IMR-90 (cell line): ENCODE measurements around the gene SEC22A. TPM values are rescaled to one million over a fixed set of nuclear protein-coding genes. Genes with fewer than 3 reads are reported as not detected.

ENCODE experiments used
- ATAC-seq: fragments of 200-7000 bp; cut with Tn5 transposase; 2 replicates; pipeline ENCODE4 v1.9.1; 2020; ENCODE audit warnings: low read depth, mild to moderate bottlenecking, moderate library complexity
- BruUV-seq: library from RNA; stranded (reverse); fragments of 400-500 nt; replicated peaks from 2 replicates; lab custom pipeline; 2021; lab: Mats Ljungman, UMichigan
- CTCF ChIA-PET: fragments of 300-600 bp; formaldehyde crosslinking; extraction: SDS; loops from one replicate; lab custom pipeline; 2021; ENCODE audit warnings: antibody characterized with exemption; lab: Yijun Ruan, JAX
- POLR2A ChIA-PET: fragments of 300-600 bp; sonication (Branson Sonifier 250); formaldehyde crosslinking; loops from one replicate; lab custom pipeline; 2022; ENCODE audit warnings: antibody characterized with exemption; ENCODE audit not compliant: unreplicated experiment; lab: Charles Lee
- DNase-seq: peaks from one replicate; pipeline ENCODE4 v3.0.0; 2013
- H2AFZ ChIP-seq: replicated peaks from 2 replicates; pipeline ENCODE3; 2013; ENCODE audit warnings: low read length, mild to moderate bottlenecking; ENCODE audit not compliant: poor library complexity
- H2AK5ac ChIP-seq: 2 replicates; pipeline ENCODE4 v1.6.1; 2013; ENCODE audit warnings: low read depth, low read length, inconsistent platforms
- H2AK9ac ChIP-seq: replicated peaks from 2 replicates; pipeline ENCODE3; 2013; ENCODE audit warnings: mild to moderate bottlenecking, low read depth, low read length, moderate library complexity; ENCODE audit not compliant: poor library complexity
- H2BK120ac ChIP-seq: 2 replicates; pipeline ENCODE4 v1.6.1; 2013; ENCODE audit warnings: low read depth, low read length, inconsistent platforms
- H2BK15ac ChIP-seq: 3 replicates; pipeline ENCODE4 v1.6.1; 2013; ENCODE audit warnings: low read depth, low read length, inconsistent platforms
- H2BK20ac ChIP-seq: 2 replicates; pipeline ENCODE4 v1.6.1; 2013; ENCODE audit warnings: low read depth, mild to moderate bottlenecking, inconsistent platforms, low read length, moderate library complexity
- H2BK5ac ChIP-seq: 2 replicates; pipeline ENCODE4 v1.6.1; 2013; ENCODE audit warnings: mild to moderate bottlenecking, low read depth, low read length, inconsistent platforms; ENCODE audit not compliant: poor library complexity, severe bottlenecking
- H3K14ac ChIP-seq: replicated peaks from 2 replicates; pipeline ENCODE4 v1.6.1; 2013; ENCODE audit warnings: low read depth, low read length, inconsistent platforms
- H3K18ac ChIP-seq: 2 replicates; pipeline ENCODE4 v1.6.1; 2013; ENCODE audit warnings: low read depth, low read length, control low read depth
- H3K23ac ChIP-seq: 2 replicates; pipeline ENCODE4 v1.6.1; 2013; ENCODE audit warnings: low read depth, low read length, inconsistent platforms
- H3K27ac ChIP-seq: 2 replicates; pipeline ENCODE4 v1.5.1; 2013; ENCODE audit warnings: mild to moderate bottlenecking, control low read depth, low read length; ENCODE audit not compliant: insufficient read depth
- H3K27me3 ChIP-seq: 2 replicates; pipeline ENCODE4 v1.6.1; 2013; ENCODE audit warnings: low read length; ENCODE audit not compliant: control insufficient read depth, insufficient read depth
- H3K36me3 ChIP-seq: 2 replicates; pipeline ENCODE4 v1.6.1; 2013; ENCODE audit warnings: low read length, mixed read lengths; ENCODE audit not compliant: control insufficient read depth, insufficient read depth
- H3K4ac ChIP-seq: 2 replicates; pipeline ENCODE4 v1.6.1; 2013; ENCODE audit warnings: low read depth, low read length, inconsistent platforms
- H3K4me1 ChIP-seq: 2 replicates; pipeline ENCODE4 v1.6.1; 2013; ENCODE audit warnings: low read length, mixed read lengths; ENCODE audit not compliant: control insufficient read depth, insufficient read depth
- H3K4me2 ChIP-seq: 2 replicates; pipeline ENCODE4 v1.6.1; 2013; ENCODE audit warnings: low read depth, mild to moderate bottlenecking, control low read depth, low read length, moderate library complexity
- H3K4me3 ChIP-seq: 2 replicates; pipeline ENCODE4 v1.5.1; 2013; ENCODE audit warnings: low read depth, mild to moderate bottlenecking, control low read depth, low read length, moderate library complexity; ENCODE audit not compliant: insufficient read depth
- H3K56ac ChIP-seq: 2 replicates; pipeline ENCODE4 v1.6.1; 2013; ENCODE audit warnings: low read length, inconsistent platforms; ENCODE audit not compliant: insufficient read depth; ENCODE audit errors: extremely low read depth
- H3K79me1 ChIP-seq, 2 experiments: 2 replicates each; pipeline ENCODE4 v1.6.1; 2013; ENCODE audit warnings: low read length in 2 of 2, inconsistent platforms in 1 of 2, low read depth in 1 of 2
- H3K9ac ChIP-seq: 2 replicates; pipeline ENCODE4 v1.6.1; 2013; ENCODE audit warnings: low read depth, low read length, control low read depth
- H3K9me1 ChIP-seq: 2 replicates; pipeline ENCODE4 v1.6.1; 2013; ENCODE audit warnings: low read length, inconsistent platforms; ENCODE audit not compliant: insufficient read depth
- H3K9me3 ChIP-seq: 2 replicates; pipeline ENCODE4 v1.6.1; 2013; ENCODE audit warnings: low read length; ENCODE audit not compliant: control insufficient read depth, insufficient read depth
- H4K20me1 ChIP-seq: 2 replicates; pipeline ENCODE4 v1.6.1; 2013; ENCODE audit warnings: low read length, inconsistent platforms; ENCODE audit not compliant: insufficient read depth
- H4K5ac ChIP-seq: 2 replicates; pipeline ENCODE4 v1.6.1; 2013; ENCODE audit warnings: mild to moderate bottlenecking, low read depth, low read length, control low read depth
- H4K8ac ChIP-seq, 2 experiments: 2 replicates each; pipeline ENCODE4 v1.6.1; 2013; ENCODE audit warnings: low read depth in 2 of 2, low read length in 2 of 2, control low read depth in 1 of 2, inconsistent platforms in 1 of 2
- H4K91ac ChIP-seq: 2 replicates; pipeline ENCODE4 v1.6.1; 2013; ENCODE audit warnings: low read depth, low read length, inconsistent platforms; ENCODE audit not compliant: insufficient read depth
- BHLHE40 ChIP-seq: fragments of 150-350 bp; IDR thresholded peaks from 2 replicates; pipeline ENCODE4 v1.6.1; 2016; ENCODE audit warnings: mild to moderate bottlenecking, low read depth, low read length
- CEBPB ChIP-seq: IDR thresholded peaks from 2 replicates; pipeline ENCODE4 v1.6.1; 2012; ENCODE audit warnings: low read depth, low read length, improper control_type of control experiment
- CHD1 ChIP-seq: IDR thresholded peaks from 2 replicates; pipeline ENCODE4 v1.6.1; 2012; ENCODE audit warnings: low read depth, low read length, improper control_type of control experiment
- FOS ChIP-seq: fragments of 150-350 bp; IDR thresholded peaks from 2 replicates; pipeline ENCODE4 v1.6.1; 2016; ENCODE audit warnings: low read depth, low read length
- MAFK ChIP-seq: IDR thresholded peaks from 2 replicates; pipeline ENCODE4 v1.6.1; 2012; ENCODE audit warnings: low read depth, low read length, improper control_type of control experiment
- MAZ ChIP-seq: IDR thresholded peaks from 2 replicates; pipeline ENCODE4 v1.6.1; 2012; ENCODE audit warnings: low read depth, mild to moderate bottlenecking, low read length, improper control_type of control experiment, moderate library complexity, borderline replicate concordance
- MXI1 ChIP-seq: IDR thresholded peaks from 2 replicates; pipeline ENCODE4 v1.6.1; 2012; ENCODE audit warnings: low read depth, mild to moderate bottlenecking, low read length, moderate library complexity, borderline replicate concordance
- NFE2L2 ChIP-seq: fragments of 150-350 bp; IDR thresholded peaks from 2 replicates; pipeline ENCODE4 v1.6.1; 2016; ENCODE audit warnings: low read depth, mild to moderate bottlenecking, low read length
- RCOR1 ChIP-seq: IDR thresholded peaks from 2 replicates; pipeline ENCODE4 v1.6.1; 2012; ENCODE audit warnings: mild to moderate bottlenecking, low read length, improper control_type of control experiment; ENCODE audit not compliant: insufficient replicate concordance
- SMC3 ChIP-seq: fragments of 150-350 bp; IDR thresholded peaks from 2 replicates; pipeline ENCODE4 v1.6.1; 2016; ENCODE audit warnings: low read depth, mild to moderate bottlenecking, antibody characterized with exemption, low read length, moderate library complexity
- WGBS, 2 experiments: methylation state at CpG; one replicate each; pipeline versions ENCODE4 v1.1.5 to v1.1.7; 2013; ENCODE audit warnings: missing lambda C conversion rate in 2 of 2; ENCODE audit not compliant: insufficient read length in 1 of 2; ENCODE audit errors: extremely low coverage in 2 of 2; 5-methylcytosine and 5-hydroxymethylcytosine counted together
- dilution Hi-C: fragments of 300-500 bp; cut with HindIII; formaldehyde crosslinking; loops from one replicate; pipeline ENCODE4 v1.14.3; 2018; ENCODE audit warnings: low sequenced_read_pairs; ENCODE audit not compliant: unreplicated experiment
- in situ Hi-C: fragments of 300-500 bp; cut with MboI; formaldehyde crosslinking; loops from 3 replicates; pipeline ENCODE4 v1.14.3; 2019; ENCODE audit warnings: low sequenced_read_pairs, inconsistent platforms, mixed read lengths
- intact Hi-C: fragments of 100-400 bp; cut with micrococcal nuclease; formaldehyde crosslinking; loops from 2 replicates; pipeline ENCODE4 v1.10.0; 2022
- polyA plus RNA-seq, 3 experiments: library from polyadenylated mRNA; depleted of rRNA; stranded (reverse); fragments of >200 nt; gene quantifications; 2 replicates each; pipeline ENCODE4 v1.2.3, GENCODE V29; 2012; ENCODE audit warnings: low replicate concordance in 1 of 3
- total RNA-seq: library from RNA; depleted of rRNA; stranded (reverse); fragments of >200 nt; gene quantifications from 2 replicates; pipeline ENCODE4 v1.2.3, GENCODE V29; 2012
- TF ChIP-seq, protein P1 (sequence below): conservative IDR thresholded peaks from 2 replicates; pipeline ENCODE4 v1.5.1; 2012; ENCODE audit warnings: mild to moderate bottlenecking, low read depth, low read length, improper control_type of control experiment
- TF ChIP-seq, protein P2 (sequence below): fragments of 150-350 bp; IDR thresholded peaks from 2 replicates; pipeline ENCODE4 v1.6.1; 2016; ENCODE audit warnings: low read depth, mild to moderate bottlenecking, low read length, moderate library complexity, borderline replicate concordance
- TF ChIP-seq, protein P3 (sequence below): fragments of 150-350 bp; IDR thresholded peaks from 2 replicates; pipeline ENCODE4 v1.6.1; 2017; ENCODE audit warnings: mild to moderate bottlenecking, antibody characterized with exemption, low read length, low read depth

The SEC22A gene
- total and polyA plus RNA-seq, 2 of the 4 experiments (the other 2 are of a cell fraction): 17.5 to 36.0 TPM

DNA sequence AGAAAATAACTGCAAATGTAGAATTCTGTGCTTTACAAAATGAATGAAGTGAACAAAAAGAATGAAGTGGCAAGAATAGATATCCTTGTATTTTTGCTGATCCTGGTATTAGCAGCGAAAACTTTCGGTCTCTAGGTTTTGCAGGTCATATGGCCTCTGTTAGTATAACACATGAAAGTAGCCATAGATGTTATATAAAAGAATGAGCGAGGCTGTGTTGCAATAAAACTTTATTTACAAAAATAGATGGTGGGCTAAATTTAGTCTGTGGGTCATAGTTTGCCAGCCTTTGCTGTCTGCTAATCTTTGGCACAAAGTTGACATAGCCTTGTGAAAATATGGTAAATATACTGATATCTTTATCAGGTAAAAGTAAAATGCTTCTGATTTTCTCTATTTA lies 35.2 kb downstream of the SEC22A start:
- no peaks in the 10 kb centered on the region for H3K36me3 ChIP-seq
- dilution Hi-C loops: no loop called here
- TF ChIP-seq FOS: no peak
- TF ChIP-seq BHLHE40: no peak
- TF ChIP-seq, protein P1, sequence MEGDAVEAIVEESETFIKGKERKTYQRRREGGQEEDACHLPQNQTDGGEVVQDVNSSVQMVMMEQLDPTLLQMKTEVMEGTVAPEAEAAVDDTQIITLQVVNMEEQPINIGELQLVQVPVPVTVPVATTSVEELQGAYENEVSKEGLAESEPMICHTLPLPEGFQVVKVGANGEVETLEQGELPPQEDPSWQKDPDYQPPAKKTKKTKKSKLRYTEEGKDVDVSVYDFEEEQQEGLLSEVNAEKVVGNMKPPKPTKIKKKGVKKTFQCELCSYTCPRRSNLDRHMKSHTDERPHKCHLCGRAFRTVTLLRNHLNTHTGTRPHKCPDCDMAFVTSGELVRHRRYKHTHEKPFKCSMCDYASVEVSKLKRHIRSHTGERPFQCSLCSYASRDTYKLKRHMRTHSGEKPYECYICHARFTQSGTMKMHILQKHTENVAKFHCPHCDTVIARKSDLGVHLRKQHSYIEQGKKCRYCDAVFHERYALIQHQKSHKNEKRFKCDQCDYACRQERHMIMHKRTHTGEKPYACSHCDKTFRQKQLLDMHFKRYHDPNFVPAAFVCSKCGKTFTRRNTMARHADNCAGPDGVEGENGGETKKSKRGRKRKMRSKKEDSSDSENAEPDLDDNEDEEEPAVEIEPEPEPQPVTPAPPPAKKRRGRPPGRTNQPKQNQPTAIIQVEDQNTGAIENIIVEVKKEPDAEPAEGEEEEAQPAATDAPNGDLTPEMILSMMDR: no peak
- no peak for TF ChIP-seq MAZ
- no peak for TF ChIP-seq SMC3
- TF ChIP-seq CHD1: no peak
- TF ChIP-seq, protein P2, sequence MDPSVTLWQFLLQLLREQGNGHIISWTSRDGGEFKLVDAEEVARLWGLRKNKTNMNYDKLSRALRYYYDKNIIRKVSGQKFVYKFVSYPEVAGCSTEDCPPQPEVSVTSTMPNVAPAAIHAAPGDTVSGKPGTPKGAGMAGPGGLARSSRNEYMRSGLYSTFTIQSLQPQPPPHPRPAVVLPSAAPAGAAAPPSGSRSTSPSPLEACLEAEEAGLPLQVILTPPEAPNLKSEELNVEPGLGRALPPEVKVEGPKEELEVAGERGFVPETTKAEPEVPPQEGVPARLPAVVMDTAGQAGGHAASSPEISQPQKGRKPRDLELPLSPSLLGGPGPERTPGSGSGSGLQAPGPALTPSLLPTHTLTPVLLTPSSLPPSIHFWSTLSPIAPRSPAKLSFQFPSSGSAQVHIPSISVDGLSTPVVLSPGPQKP: no peak
- TF ChIP-seq MAFK: no peak
- no peak for TF ChIP-seq NFE2L2
- TF ChIP-seq CEBPB: no peak
- TF ChIP-seq, protein P3, sequence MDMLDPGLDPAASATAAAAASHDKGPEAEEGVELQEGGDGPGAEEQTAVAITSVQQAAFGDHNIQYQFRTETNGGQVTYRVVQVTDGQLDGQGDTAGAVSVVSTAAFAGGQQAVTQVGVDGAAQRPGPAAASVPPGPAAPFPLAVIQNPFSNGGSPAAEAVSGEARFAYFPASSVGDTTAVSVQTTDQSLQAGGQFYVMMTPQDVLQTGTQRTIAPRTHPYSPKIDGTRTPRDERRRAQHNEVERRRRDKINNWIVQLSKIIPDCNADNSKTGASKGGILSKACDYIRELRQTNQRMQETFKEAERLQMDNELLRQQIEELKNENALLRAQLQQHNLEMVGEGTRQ: no peak
- no peak for TF ChIP-seq MXI1
- TF ChIP-seq RCOR1: no peak
- H3K9ac ChIP-seq: no peak overlapping the region
- no peak overlapping the region for H3K4me3 ChIP-seq
- no peak overlapping the region for H4K8ac ChIP-seq
- H3K4me1 ChIP-seq: peaks cover 1% of the 10 kb centered on the region; the same call in 1 of the 2 replicates
- H3K14ac ChIP-seq: no peak overlapping the region
- H3K4me2 ChIP-seq: no peak overlapping the region
- no peak overlapping the region for H3K56ac ChIP-seq
- ATAC-seq (no peak), DNase-seq (no peak)
- CTCF ChIA-PET: no interaction called here
- no TSS peak for BruUV-seq
- no peak overlapping the region for H2AFZ ChIP-seq
- 0 out of 2 replicates have a peak, but pooled peaks cover 6% of the 10 kb centered on the region for H3K9me1 ChIP-seq
- H2AK9ac ChIP-seq: no peak overlapping the region
- H3K4ac ChIP-seq: no peak overlapping the region
- in situ Hi-C loops: no loop called here
- no peak overlapping the region for H2BK5ac ChIP-seq
- H3K23ac ChIP-seq: no peak overlapping the region
- H3K27ac ChIP-seq: no peak overlapping the region
- H4K5ac ChIP-seq: no peak overlapping the region
- no peaks in the 10 kb centered on the region; the same call in 1 of the 2 replicates for H4K20me1 ChIP-seq
- intact Hi-C loops: no loop called here
- H3K27me3 ChIP-seq: no peaks in the 10 kb centered on the region
- H2BK120ac ChIP-seq: no peak overlapping the region
- 100% methylated on average over 1 of the region's 3 CpGs; no CpG with 5 or more reads in 1 of the 2 experiments for WGBS, 2 experiments
- no peak overlapping the region for H2BK15ac ChIP-seq
- H2BK20ac ChIP-seq: no peak overlapping the region
- POLR2A ChIA-PET: no interaction called here
- H4K91ac ChIP-seq: no peak overlapping the region
- H2AK5ac ChIP-seq: no peak overlapping the region
- H3K18ac ChIP-seq: no peak overlapping the region
- H3K9me3 ChIP-seq: no peaks in the 10 kb centered on the region
- H3K79me1 ChIP-seq: peaks cover 3 to 10% of the 10 kb centered on the region in 2 experiments; a peak in 3 of 4 replicates
